GM12878 (cell line): ENCODE results near the gene IRAK2. TPM values are rescaled to one million over a fixed set of nuclear protein-coding genes. Genes with fewer than 3 reads are reported as not detected.

Source experiments
- CBFB ChIP-seq: IDR thresholded peaks from 2 replicates; pipeline ENCODE4 v1.6.1; 2016; ENCODE audit warnings: antibody characterized with exemption, low read depth
- CEBPB ChIP-seq, 2 experiments: fragments of 150-350 bp in 1 of 2; IDR thresholded peaks; 2 replicates each; pipeline ENCODE4 v1.6.1; 2012 to 2014; ENCODE audit warnings: low read depth in 2 of 2, low read length in 2 of 2, borderline replicate concordance in 1 of 2, inconsistent platforms in 1 of 2
- CHD4 ChIP-seq: fragments of 200-600 bp; sonication (generic); IDR thresholded peaks from 2 replicates; pipeline ENCODE4 v1.6.1; 2016; ENCODE audit warnings: mild to moderate bottlenecking
- EGR1 ChIP-seq, 2 experiments: IDR thresholded peaks; 1 replicate in 1 of 2; 2 replicates in 1 of 2; pipeline ENCODE4 v1.6.1; 2011 to 2012; ENCODE audit warnings: low read depth in 2 of 2, low read length in 2 of 2, borderline replicate concordance in 1 of 2, mild to moderate bottlenecking in 1 of 2, moderate library complexity in 1 of 2
- ESRRA ChIP-seq: IDR thresholded peaks from 2 replicates; pipeline ENCODE4 v1.6.1; 2012; ENCODE audit warnings: mild to moderate bottlenecking, low read length, improper control_type of control experiment
- FOXK2 ChIP-seq: fragments of 450-650 bp; IDR thresholded peaks from 2 replicates; pipeline ENCODE4 v1.6.1; 2017; ENCODE audit warnings: mild to moderate bottlenecking, moderate library complexity
- HDAC2 ChIP-seq: fragments of 200-600 bp; sonication (generic); IDR thresholded peaks from 2 replicates; pipeline ENCODE4 v1.6.1; 2017
- IKZF1 ChIP-seq: fragments of 450-650 bp; conservative IDR thresholded peaks from 2 replicates; pipeline ENCODE4 v1.6.1; 2017; ENCODE audit warnings: antibody characterized with exemption, mild to moderate bottlenecking
- MEF2B ChIP-seq: fragments of 450-650 bp; IDR thresholded peaks from 2 replicates; pipeline ENCODE4 v1.6.1; 2018; ENCODE audit warnings: mild to moderate bottlenecking, moderate library complexity; ENCODE audit not compliant: partially characterized antibody, poor library complexity, severe bottlenecking
- MTA2 ChIP-seq: fragments of 450-650 bp; IDR thresholded peaks from 2 replicates; pipeline ENCODE4 v1.6.1; 2016; ENCODE audit warnings: low read depth, mild to moderate bottlenecking, moderate library complexity
- MTA3 ChIP-seq: IDR thresholded peaks from 2 replicates; pipeline ENCODE4 v1.6.1; 2012; ENCODE audit warnings: low read length, inconsistent platforms, borderline replicate concordance
- NFYA ChIP-seq: IDR thresholded peaks from 2 replicates; pipeline ENCODE4 v1.6.1; 2011; ENCODE audit warnings: low read depth, mild to moderate bottlenecking, low read length, improper control_type of control experiment, borderline replicate concordance
- RBBP5 ChIP-seq: fragments of 200-600 bp; sonication (generic); conservative IDR thresholded peaks from 2 replicates; pipeline ENCODE4 v1.6.1; 2016
- RFX5 ChIP-seq: IDR thresholded peaks from 2 replicates; pipeline ENCODE4 v1.6.1; 2011; ENCODE audit warnings: low read depth, low read length, improper control_type of control experiment
- SUPT20H ChIP-seq: IDR thresholded peaks from 2 replicates; pipeline ENCODE4 v1.6.1; 2011; ENCODE audit warnings: low read depth, mild to moderate bottlenecking, low read length, moderate library complexity, borderline replicate concordance; ENCODE audit not compliant: control insufficient read depth
- TCF12 ChIP-seq: IDR thresholded peaks from 2 replicates; pipeline ENCODE4 v1.6.1; 2011; ENCODE audit warnings: low read depth, mild to moderate bottlenecking, low read length
- ZNF217 ChIP-seq: fragments of 450-650 bp; IDR thresholded peaks from 2 replicates; pipeline ENCODE4 v1.6.1; 2017; ENCODE audit warnings: antibody characterized with exemption, mild to moderate bottlenecking
- ZZZ3 ChIP-seq: IDR thresholded peaks from 2 replicates; pipeline ENCODE4 v1.6.1; 2011; ENCODE audit warnings: low read depth; ENCODE audit not compliant: control insufficient read depth, insufficient read length
- polyA plus RNA-seq, 11 experiments: library from polyadenylated mRNA; depleted of rRNA in 4 of 11; unstranded in 6 of 11; stranded (reverse) in 5 of 11; fragments of >200 nt; fragmentation: Nextera tagmentation in 4 of 11; fragmentation: Illumina TruSeq in 1 of 11; extraction: Ambion mirVana in 4 of 11; extraction: Trizol in 1 of 11; gene quantifications; 1 replicate in 1 of 11; 2 replicates in 10 of 11; pipeline versions ENCODE4 v1.2.1 to v1.2.3, GENCODE V29; 2011 to 2016; ENCODE audit warnings: inconsistent platforms in 2 of 11, missing spikeins in 2 of 11, low read depth in 1 of 11
- total RNA-seq, 4 experiments: library from RNA; depleted of rRNA in 3 of 4; stranded (reverse); fragments of >200 nt in 3 of 4; fragmentation: Illumina TruSeq in 1 of 4; extraction: Trizol in 1 of 4; gene quantifications; 2 replicates each; pipeline versions ENCODE4 v1.2.1 to v1.2.3, GENCODE V29; 2013 to 2021
- TF ChIP-seq, protein P1 (sequence below): fragments of 450-650 bp; IDR thresholded peaks from 2 replicates; pipeline ENCODE4 v1.6.1; 2018; ENCODE audit warnings: mild to moderate bottlenecking, low read depth, moderate library complexity; ENCODE audit not compliant: partially characterized antibody
- TF ChIP-seq, protein P2 (sequence below): fragments of 450-650 bp; conservative IDR thresholded peaks from 2 replicates; pipeline ENCODE4 v1.6.1; 2017; ENCODE audit warnings: mild to moderate bottlenecking, moderate library complexity
- TF ChIP-seq, protein P3 (sequence below): fragments of 450-650 bp; formaldehyde crosslinking; IDR thresholded peaks from 2 replicates; pipeline ENCODE4 v1.5.0; 2022; ENCODE audit warnings: mild to moderate bottlenecking, missing genetic modification characterization

The IRAK2 gene
- total and polyA plus RNA-seq, 10 of the 15 experiments (the other 5 are each of a cell fraction or from before 2014, with no cell fraction given): 0.48 to 5.7 (median 4.5) TPM

DNA sequence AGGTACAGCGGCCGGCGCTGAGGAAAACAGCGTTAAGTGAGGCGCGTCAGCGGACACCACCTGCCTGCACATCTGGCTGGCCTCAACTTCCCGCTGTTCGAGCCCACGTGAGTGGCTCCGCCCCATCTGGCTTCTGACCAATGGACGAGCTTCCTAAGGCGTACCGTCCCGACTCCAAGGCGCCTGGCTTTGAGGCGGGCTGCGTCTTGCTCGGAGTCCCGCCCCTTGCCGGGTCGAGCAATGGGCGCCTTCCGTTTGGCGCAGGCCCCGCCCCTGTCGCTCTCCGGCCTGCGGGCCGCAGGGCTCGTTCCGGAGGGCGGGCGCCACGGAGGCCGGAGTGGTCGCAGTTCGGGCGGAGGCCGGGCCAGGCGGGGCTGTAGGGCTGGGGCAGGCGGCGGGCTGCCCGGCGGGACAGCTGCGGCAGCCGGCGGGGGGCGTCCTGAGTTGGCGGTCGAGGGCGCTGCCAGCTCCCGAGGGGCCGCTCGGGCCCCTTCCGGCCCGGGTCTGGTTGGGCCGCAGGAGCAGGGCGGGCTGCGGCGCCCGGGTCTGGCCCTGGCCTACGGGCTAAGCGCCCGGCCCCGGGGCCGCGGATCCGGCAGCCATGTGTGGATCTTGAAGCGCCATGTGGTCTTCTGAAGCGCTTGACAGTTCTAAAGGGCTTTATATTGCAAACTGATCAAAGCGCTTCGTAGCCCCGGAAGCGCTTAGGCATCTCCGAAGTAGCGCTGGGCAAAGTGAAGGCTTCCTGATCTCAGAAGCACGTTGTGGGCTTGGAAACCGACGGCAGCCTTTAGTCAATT lies 83.7 kb downstream of the IRAK2 start, which contains the start of gene TATDN2 (continued):
- TF ChIP-seq EGR1 (IDR thresholded peaks at IDR 0.05; ENCODE audit: borderline replicate concordance in 1 of 2, low read depth in 2 of 2, low read length in 2 of 2) (no peak), RBBP5 (no peak), FOXK2 (no peak), ESRRA (peak; percentile 29; the same call in 1 of the 2 replicates), MTA3 (no peak), CEBPB (IDR thresholded peaks at IDR 0.05; ENCODE audit: borderline replicate concordance in 1 of 2, low read depth in 2 of 2, low read length in 2 of 2) (no peak), CHD4 (no peak), CBFB (no peak), RFX5 (peak; percentile 76), TCF12 (peak; percentile 95), NFYA (no peak), HDAC2 (no peak), ZZZ3 (no peak), MTA2 (no peak), SUPT20H (no peak), ZNF217 (peak; percentile 54; the same call in 1 of the 2 replicates), IKZF1 (peak; percentile 80), MEF2B (no peak)
- TF ChIP-seq, protein P1, sequence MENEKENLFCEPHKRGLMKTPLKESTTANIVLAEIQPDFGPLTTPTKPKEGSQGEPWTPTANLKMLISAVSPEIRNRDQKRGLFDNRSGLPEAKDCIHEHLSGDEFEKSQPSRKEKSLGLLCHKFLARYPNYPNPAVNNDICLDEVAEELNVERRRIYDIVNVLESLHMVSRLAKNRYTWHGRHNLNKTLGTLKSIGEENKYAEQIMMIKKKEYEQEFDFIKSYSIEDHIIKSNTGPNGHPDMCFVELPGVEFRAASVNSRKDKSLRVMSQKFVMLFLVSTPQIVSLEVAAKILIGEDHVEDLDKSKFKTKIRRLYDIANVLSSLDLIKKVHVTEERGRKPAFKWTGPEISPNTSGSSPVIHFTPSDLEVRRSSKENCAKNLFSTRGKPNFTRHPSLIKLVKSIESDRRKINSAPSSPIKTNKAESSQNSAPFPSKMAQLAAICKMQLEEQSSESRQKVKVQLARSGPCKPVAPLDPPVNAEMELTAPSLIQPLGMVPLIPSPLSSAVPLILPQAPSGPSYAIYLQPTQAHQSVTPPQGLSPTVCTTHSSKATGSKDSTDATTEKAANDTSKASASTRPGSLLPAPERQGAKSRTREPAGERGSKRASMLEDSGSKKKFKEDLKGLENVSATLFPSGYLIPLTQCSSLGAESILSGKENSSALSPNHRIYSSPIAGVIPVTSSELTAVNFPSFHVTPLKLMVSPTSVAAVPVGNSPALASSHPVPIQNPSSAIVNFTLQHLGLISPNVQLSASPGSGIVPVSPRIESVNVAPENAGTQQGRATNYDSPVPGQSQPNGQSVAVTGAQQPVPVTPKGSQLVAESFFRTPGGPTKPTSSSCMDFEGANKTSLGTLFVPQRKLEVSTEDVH: no peak
- TF ChIP-seq, protein P2, sequence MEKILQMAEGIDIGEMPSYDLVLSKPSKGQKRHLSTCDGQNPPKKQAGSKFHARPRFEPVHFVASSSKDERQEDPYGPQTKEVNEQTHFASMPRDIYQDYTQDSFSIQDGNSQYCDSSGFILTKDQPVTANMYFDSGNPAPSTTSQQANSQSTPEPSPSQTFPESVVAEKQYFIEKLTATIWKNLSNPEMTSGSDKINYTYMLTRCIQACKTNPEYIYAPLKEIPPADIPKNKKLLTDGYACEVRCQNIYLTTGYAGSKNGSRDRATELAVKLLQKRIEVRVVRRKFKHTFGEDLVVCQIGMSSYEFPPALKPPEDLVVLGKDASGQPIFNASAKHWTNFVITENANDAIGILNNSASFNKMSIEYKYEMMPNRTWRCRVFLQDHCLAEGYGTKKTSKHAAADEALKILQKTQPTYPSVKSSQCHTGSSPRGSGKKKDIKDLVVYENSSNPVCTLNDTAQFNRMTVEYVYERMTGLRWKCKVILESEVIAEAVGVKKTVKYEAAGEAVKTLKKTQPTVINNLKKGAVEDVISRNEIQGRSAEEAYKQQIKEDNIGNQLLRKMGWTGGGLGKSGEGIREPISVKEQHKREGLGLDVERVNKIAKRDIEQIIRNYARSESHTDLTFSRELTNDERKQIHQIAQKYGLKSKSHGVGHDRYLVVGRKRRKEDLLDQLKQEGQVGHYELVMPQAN: peak; percentile 86
- TF ChIP-seq, protein P3, sequence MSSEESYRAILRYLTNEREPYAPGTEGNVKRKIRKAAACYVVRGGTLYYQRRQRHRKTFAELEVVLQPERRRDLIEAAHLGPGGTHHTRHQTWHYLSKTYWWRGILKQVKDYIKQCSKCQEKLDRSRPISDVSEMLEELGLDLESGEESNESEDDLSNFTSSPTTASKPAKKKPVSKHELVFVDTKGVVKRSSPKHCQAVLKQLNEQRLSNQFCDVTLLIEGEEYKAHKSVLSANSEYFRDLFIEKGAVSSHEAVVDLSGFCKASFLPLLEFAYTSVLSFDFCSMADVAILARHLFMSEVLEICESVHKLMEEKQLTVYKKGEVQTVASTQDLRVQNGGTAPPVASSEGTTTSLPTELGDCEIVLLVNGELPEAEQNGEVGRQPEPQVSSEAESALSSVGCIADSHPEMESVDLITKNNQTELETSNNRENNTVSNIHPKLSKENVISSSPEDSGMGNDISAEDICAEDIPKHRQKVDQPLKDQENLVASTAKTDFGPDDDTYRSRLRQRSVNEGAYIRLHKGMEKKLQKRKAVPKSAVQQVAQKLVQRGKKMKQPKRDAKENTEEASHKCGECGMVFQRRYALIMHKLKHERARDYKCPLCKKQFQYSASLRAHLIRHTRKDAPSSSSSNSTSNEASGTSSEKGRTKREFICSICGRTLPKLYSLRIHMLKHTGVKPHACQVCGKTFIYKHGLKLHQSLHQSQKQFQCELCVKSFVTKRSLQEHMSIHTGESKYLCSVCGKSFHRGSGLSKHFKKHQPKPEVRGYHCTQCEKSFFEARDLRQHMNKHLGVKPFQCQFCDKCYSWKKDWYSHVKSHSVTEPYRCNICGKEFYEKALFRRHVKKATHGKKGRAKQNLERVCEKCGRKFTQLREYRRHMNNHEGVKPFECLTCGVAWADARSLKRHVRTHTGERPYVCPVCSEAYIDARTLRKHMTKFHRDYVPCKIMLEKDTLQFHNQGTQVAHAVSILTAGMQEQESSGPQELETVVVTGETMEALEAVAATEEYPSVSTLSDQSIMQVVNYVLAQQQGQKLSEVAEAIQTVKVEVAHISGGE: no peak
